ENCODE results near the gene SNX25. TPM values are rescaled to one million over a fixed set of nuclear protein-coding genes. Genes with fewer than 3 reads are reported as not detected.

SNX25 gene
- total and polyA plus RNA-seq, 4 donors, result 2.8 to 13.9 (median 5.0) TPM

GRCh38 chr4:185358959-185359358 is 149.6 kb downstream of the SNX25 start:
- Histone ChIP-seq H3K27ac (ENCODE audit: low read depth in 1 of 2, low read length in 2 of 2) (no peak overlapping the region), H3K9me3 (ENCODE audit: control insufficient read depth in 4 of 4, low read length in 3 of 4) (no peaks in the 10 kb centered on the region), H3K9ac (ENCODE audit: low read depth in 1 of 2, low read length in 2 of 2) (no peak overlapping the region), H3K27me3 (ENCODE audit: control insufficient read depth in 4 of 4, insufficient read depth in 4 of 4, low read length in 3 of 4) (no peaks in the 10 kb centered on the region), H3K4me3 (ENCODE audit: low read depth in 1 of 3, low read length in 3 of 3) (no peak overlapping the region), H3K36me3 (ENCODE audit: control insufficient read depth in 4 of 4, insufficient read depth in 3 of 4, low read depth in 1 of 4, low read length in 3 of 4) (peaks cover 0 to 8% (median 2%) of the 10 kb centered on the region in 4 donors), H3K4me1 (ENCODE audit: control insufficient read depth in 4 of 4, insufficient read depth in 4 of 4, low read length in 3 of 4) (peaks cover 4 to 17% (median 10%) of the 10 kb centered on the region in 4 donors)
- no peak for DNase-seq (ENCODE audit: low spot score)
- 95% methylated on average over 4 of the region's 4 CpGs for WGBS
- TF ChIP-seq JUND (IDR thresholded peaks at IDR 0.05), result no peak
- no peak for TF ChIP-seq ATF3 (IDR thresholded peaks at IDR 0.05)
- no peak for TF ChIP-seq HNF4G (IDR thresholded peaks at IDR 0.05)
- no peak for TF ChIP-seq FOXA1 (IDR thresholded peaks at IDR 0.05)
- no peak for TF ChIP-seq HNF4A (conservative IDR thresholded peaks at IDR 0.05)
- no peak for TF ChIP-seq SP1 (IDR thresholded peaks at IDR 0.05)
- TF ChIP-seq CTCF (IDR thresholded peaks at IDR 0.05; ENCODE audit: low read depth, low read length, missing input control), result no peak
- TF ChIP-seq MAX (IDR thresholded peaks at IDR 0.05), result no peak
- no peak for TF ChIP-seq NR2F2 (IDR thresholded peaks at IDR 0.05)
- TF ChIP-seq TAF1 (conservative IDR thresholded peaks at IDR 0.05), result no peak
- TF ChIP-seq ZBTB33 (IDR thresholded peaks at IDR 0.05), result no peak
- no peak for TF ChIP-seq RAD21 (IDR thresholded peaks at IDR 0.05)
- no peak for TF ChIP-seq FOXA2 (IDR thresholded peaks at IDR 0.05)
- TF ChIP-seq REST (IDR thresholded peaks at IDR 0.05), result no peak

- no peak overlapping the region for H3K4me3 ChIP-seq (ENCODE audit: low read depth in 1 of 3, low read length in 3 of 3)
- H3K36me3 ChIP-seq (ENCODE audit: control insufficient read depth in 4 of 4, insufficient read depth in 3 of 4, low read depth in 1 of 4, low read length in 3 of 4), result peaks cover 0 to 5% (median 0%) of the 10 kb centered on the region in 4 donors
- no peak for TF ChIP-seq HNF4G (IDR thresholded peaks at IDR 0.05)
- no peak for TF ChIP-seq RXRA (IDR thresholded peaks at IDR 0.05)
- TF ChIP-seq HNF4A (conservative IDR thresholded peaks at IDR 0.05), result no peak
- TF ChIP-seq RAD21 (IDR thresholded peaks at IDR 0.05), result no peak
- TF ChIP-seq ZBTB33 (IDR thresholded peaks at IDR 0.05), result no peak
- no peak for TF ChIP-seq EGR1 (IDR thresholded peaks at IDR 0.05; ENCODE audit: low read depth in 2 of 2)
- no peak for TF ChIP-seq REST (IDR thresholded peaks at IDR 0.05)
- TF ChIP-seq ATF3 (IDR thresholded peaks at IDR 0.05), result no peak
- TF ChIP-seq GABPA (IDR thresholded peaks at IDR 0.05 in 1 of 2, conservative IDR thresholded peaks at IDR 0.05 in 1 of 2), result no peak
Measured at GRCh38 chr4:185359767-185360446, 150.5 kb downstream of the SNX25 start.

More at GRCh38 chr4:185359767-185360446, 150.5 kb downstream of the SNX25 start:
- Histone ChIP-seq H3K27ac (ENCODE audit: low read depth in 1 of 2, low read length in 2 of 2) (no peak overlapping the region), H3K9ac (ENCODE audit: low read depth in 1 of 2, low read length in 2 of 2) (no peak overlapping the region), H3K4me1 (ENCODE audit: control insufficient read depth in 4 of 4, insufficient read depth in 4 of 4, low read length in 3 of 4) (peaks cover 4 to 17% (median 10%) of the 10 kb centered on the region in 4 donors), H3K9me3 (ENCODE audit: control insufficient read depth in 4 of 4, low read length in 3 of 4) (no peaks in the 10 kb centered on the region), H3K27me3 (ENCODE audit: control insufficient read depth in 4 of 4, insufficient read depth in 4 of 4, low read length in 3 of 4) (no peaks in the 10 kb centered on the region)
- DNase-seq (ENCODE audit: low spot score), result no peak
- 96% methylated on average over 8 of the region's 8 CpGs for WGBS

Data from liver (tissue), 9 donors.